ENCODE data around the gene AP1M1.

The AP1M1 gene

DNA sequence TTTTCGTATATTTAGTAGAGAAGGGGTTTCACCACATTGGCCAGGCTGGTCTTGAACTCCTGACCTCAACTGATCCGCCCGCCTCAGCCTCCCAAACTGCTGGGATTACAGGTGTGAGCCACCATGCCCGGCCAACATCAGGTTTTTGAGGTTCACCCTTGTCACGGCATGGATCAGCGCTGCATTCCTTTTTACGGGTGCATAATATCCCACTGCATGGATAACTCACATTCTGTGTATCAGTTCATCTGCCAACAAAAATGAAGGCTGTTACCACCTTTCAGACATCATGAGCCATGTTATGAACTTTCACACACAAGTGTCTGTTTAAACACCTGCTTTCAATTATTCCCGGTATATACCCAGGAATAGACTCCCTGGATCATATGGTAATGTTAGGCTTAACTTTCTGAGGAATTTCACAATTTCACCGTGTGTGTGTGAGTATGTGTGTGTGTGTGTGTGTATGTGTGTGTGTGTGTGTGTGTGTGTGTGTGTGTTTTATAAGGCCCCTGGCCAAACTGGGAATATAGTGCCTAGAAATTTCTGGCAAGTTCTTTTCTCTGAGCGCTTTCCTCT lies 52.2 kb downstream of the AP1M1 start:
- Histone ChIP-seq H2AFZ (ENCODE audit: low read length) (no peak overlapping the region), H3K79me1 (ENCODE audit: low read depth, low read length) (no peaks in the 10 kb centered on the region), H3K27ac (replicated peaks; ENCODE audit: low read length) (no peak overlapping the region), H3K27me3 (ENCODE audit: control insufficient read depth in 3 of 3, insufficient read depth in 3 of 3, low read depth in 1 of 3, low read length in 3 of 3) (no peaks in the 10 kb centered on the region), H2BK5ac (ENCODE audit: low read length) (no peak overlapping the region), H3K23ac (ENCODE audit: low read depth, low read length, poor library complexity) (no peak overlapping the region), H3K9ac (ENCODE audit: low read depth, low read length, poor library complexity) (no peak overlapping the region), H3K4ac (ENCODE audit: low read length) (no peak overlapping the region), H3K36me3 (replicated peaks in 1 of 2; ENCODE audit: control insufficient read depth in 2 of 2, insufficient read depth in 2 of 2, low read length in 2 of 2) (no peaks in the 10 kb centered on the region), H3K9me3 (replicated peaks in 1 of 2; ENCODE audit: control insufficient read depth in 2 of 2, insufficient read depth in 1 of 2, low read depth in 1 of 2, low read length in 2 of 2) (peaks cover 0 to 2% of the 10 kb centered on the region in 2 donors), H3K4me1 (ENCODE audit: control insufficient read depth in 2 of 2, insufficient read depth in 1 of 2, low read depth in 1 of 2, low read length in 2 of 2) (no peaks in the 10 kb centered on the region), H4K91ac (ENCODE audit: low read depth, low read length, poor library complexity) (no peak overlapping the region), H2BK12ac (ENCODE audit: low read length) (no peak overlapping the region), H2BK15ac (ENCODE audit: low read length) (no peak overlapping the region), H2AK5ac (ENCODE audit: low read depth, low read length) (no peak overlapping the region), H3K14ac (ENCODE audit: low read length) (no peak overlapping the region), H4K8ac (ENCODE audit: low read depth, low read length) (no peak overlapping the region), H3K4me2 (ENCODE audit: insufficient read depth, low read length, poor library complexity, severe bottlenecking) (no peak overlapping the region), H3K18ac (ENCODE audit: low read length) (no peak overlapping the region), H2BK120ac (ENCODE audit: low read depth, low read length) (no peak overlapping the region), H3K4me3 (ENCODE audit: low read length in 2 of 2) (no peak overlapping the region)
- WGBS, 2 donors (ENCODE audit: extremely low coverage in 2 of 2, insufficient read length in 2 of 2, insufficient replicate concordance in 1 of 2): no CpG with 5 or more reads among the region's 10 CpGs
- no peak for DNase-seq (ENCODE audit: low spot score)

DNA sequence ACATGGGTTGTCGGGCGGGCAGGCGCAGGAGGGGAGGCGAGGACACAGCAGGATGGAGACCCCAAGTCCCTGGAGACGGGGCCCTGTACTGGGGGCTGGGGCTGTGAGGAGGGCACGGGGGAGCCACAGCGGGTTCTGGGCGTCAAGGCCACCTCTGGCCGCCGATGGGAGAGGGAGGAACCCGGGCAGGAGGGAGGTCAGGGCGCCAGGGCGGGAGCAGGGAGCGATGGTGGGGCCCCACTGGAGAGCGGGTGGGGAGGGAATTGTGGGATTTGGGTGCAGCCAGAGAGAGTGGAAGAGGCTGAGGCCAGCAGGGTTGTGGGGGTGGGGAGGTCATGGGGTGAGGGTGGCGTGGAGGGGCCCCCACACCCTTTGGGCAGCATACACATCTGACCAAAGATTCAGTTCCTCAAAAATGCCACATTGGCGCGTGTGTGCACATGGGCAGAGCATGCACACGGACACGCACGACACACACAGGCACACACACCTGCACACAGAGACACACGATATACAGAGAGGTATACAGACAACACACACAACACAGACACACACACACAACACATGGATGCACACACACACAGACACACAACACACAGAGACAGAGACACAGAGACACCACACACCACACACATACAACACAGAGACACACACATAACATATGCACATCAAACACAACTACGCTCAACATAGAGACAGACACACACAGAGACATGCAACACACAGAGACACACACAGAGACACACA lies 54.9 kb downstream of the AP1M1 start:
- Histone ChIP-seq H3K14ac (ENCODE audit: low read length) (no peak overlapping the region), H3K9me3 (replicated peaks in 1 of 2; ENCODE audit: control insufficient read depth in 2 of 2, insufficient read depth in 1 of 2, low read depth in 1 of 2, low read length in 2 of 2) (peaks cover 0 to 2% of the 10 kb centered on the region in 2 donors), H2AFZ (ENCODE audit: low read length) (no peak overlapping the region), H4K8ac (ENCODE audit: low read depth, low read length) (no peak overlapping the region), H2BK12ac (ENCODE audit: low read length) (no peak overlapping the region), H3K23ac (ENCODE audit: low read depth, low read length, poor library complexity) (no peak overlapping the region), H3K9ac (ENCODE audit: low read depth, low read length, poor library complexity) (no peak overlapping the region), H2BK15ac (ENCODE audit: low read length) (no peak overlapping the region), H3K79me1 (ENCODE audit: low read depth, low read length) (no peaks in the 10 kb centered on the region), H3K4me1 (ENCODE audit: control insufficient read depth in 2 of 2, insufficient read depth in 1 of 2, low read depth in 1 of 2, low read length in 2 of 2) (no peaks in the 10 kb centered on the region), H2BK5ac (ENCODE audit: low read length) (no peak overlapping the region), H2AK5ac (ENCODE audit: low read depth, low read length) (no peak overlapping the region), H3K4ac (ENCODE audit: low read length) (no peak overlapping the region), H3K27ac (replicated peaks; ENCODE audit: low read length) (no peak overlapping the region), H3K4me2 (ENCODE audit: insufficient read depth, low read length, poor library complexity, severe bottlenecking) (no peak overlapping the region), H3K18ac (ENCODE audit: low read length) (no peak overlapping the region), H4K91ac (ENCODE audit: low read depth, low read length, poor library complexity) (no peak overlapping the region), H3K36me3 (replicated peaks in 1 of 2; ENCODE audit: control insufficient read depth in 2 of 2, insufficient read depth in 2 of 2, low read length in 2 of 2) (no peaks in the 10 kb centered on the region), H3K4me3 (ENCODE audit: low read length in 2 of 2) (peak overlapping the region in 1 of 2 donors; percentile 4), H3K27me3 (ENCODE audit: control insufficient read depth in 3 of 3, insufficient read depth in 3 of 3, low read depth in 1 of 3, low read length in 3 of 3) (peaks cover 0 to 2% (median 0%) of the 10 kb centered on the region in 3 experiments), H2BK120ac (ENCODE audit: low read depth, low read length) (no peak overlapping the region)
- WGBS, 2 donors (ENCODE audit: extremely low coverage in 2 of 2, insufficient read length in 2 of 2, insufficient replicate concordance in 1 of 2): no CpG with 5 or more reads among the region's 23 CpGs
- DNase-seq (ENCODE audit: low spot score): no peak

DNA sequence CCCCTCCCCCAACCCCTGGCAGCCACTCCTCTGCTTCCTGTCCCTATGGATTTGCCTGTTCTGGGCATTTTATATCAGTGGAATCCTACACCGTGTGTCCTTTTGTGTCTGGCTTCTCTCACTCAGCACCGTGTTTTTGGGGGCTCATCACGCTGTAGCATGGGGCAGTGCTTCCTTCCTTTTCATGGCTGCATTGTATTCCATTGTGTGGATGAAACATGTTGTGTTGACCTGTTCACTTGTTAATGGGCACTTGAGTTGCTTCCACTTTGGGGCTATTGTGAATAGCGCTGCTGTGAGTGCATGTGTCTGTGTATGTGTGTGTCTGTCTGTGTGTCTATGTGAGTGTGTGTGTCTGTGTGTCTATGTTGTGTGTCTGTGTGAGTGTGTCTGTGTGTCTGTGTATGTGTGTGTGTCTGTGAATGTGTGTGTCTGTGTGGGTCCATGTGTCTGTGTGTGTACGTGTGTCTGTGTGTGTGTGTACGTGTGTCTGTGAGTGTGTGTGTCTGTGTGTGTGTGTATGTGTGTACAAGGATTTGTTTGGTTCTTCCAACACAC lies 57.2 kb downstream of the AP1M1 start:
- no peak overlapping the region for H3K4ac ChIP-seq (ENCODE audit: low read length)
- H3K27me3 ChIP-seq (ENCODE audit: control insufficient read depth in 3 of 3, insufficient read depth in 3 of 3, low read depth in 1 of 3, low read length in 3 of 3): peaks cover 0 to 3% (median 0%) of the 10 kb centered on the region in 3 experiments
- H2AK5ac ChIP-seq (ENCODE audit: low read depth, low read length): no peak overlapping the region
- H2BK120ac ChIP-seq (ENCODE audit: low read depth, low read length): no peak overlapping the region
- H3K9ac ChIP-seq (ENCODE audit: low read depth, low read length, poor library complexity): peak overlapping the region; percentile 0
- H3K18ac ChIP-seq (ENCODE audit: low read length): no peak overlapping the region
- no peaks in the 10 kb centered on the region for H3K79me1 ChIP-seq (ENCODE audit: low read depth, low read length)
- H2BK5ac ChIP-seq (ENCODE audit: low read length): no peak overlapping the region
- no peaks in the 10 kb centered on the region for H3K36me3 ChIP-seq (replicated peaks in 1 of 2; ENCODE audit: control insufficient read depth in 2 of 2, insufficient read depth in 2 of 2, low read length in 2 of 2)
- no peak overlapping the region for H2BK12ac ChIP-seq (ENCODE audit: low read length)
- no peak overlapping the region for H4K91ac ChIP-seq (ENCODE audit: low read depth, low read length, poor library complexity)
- no peak overlapping the region for H3K14ac ChIP-seq (ENCODE audit: low read length)
- H2BK15ac ChIP-seq (ENCODE audit: low read length): no peak overlapping the region
- no peaks in the 10 kb centered on the region for H3K4me1 ChIP-seq (ENCODE audit: control insufficient read depth in 2 of 2, insufficient read depth in 1 of 2, low read depth in 1 of 2, low read length in 2 of 2)
- WGBS, 2 donors (ENCODE audit: extremely low coverage in 2 of 2, insufficient read length in 2 of 2, insufficient replicate concordance in 1 of 2): no CpG with 5 or more reads among the region's 6 CpGs
- no peak overlapping the region for H2AFZ ChIP-seq (ENCODE audit: low read length)
- H3K4me3 ChIP-seq (ENCODE audit: low read length in 2 of 2): peak overlapping the region in 1 of 2 donors; percentile 52
- no peak overlapping the region for H3K4me2 ChIP-seq (ENCODE audit: insufficient read depth, low read length, poor library complexity, severe bottlenecking)
- no peak overlapping the region for H4K8ac ChIP-seq (ENCODE audit: low read depth, low read length)
- no peak for DNase-seq (ENCODE audit: low spot score)
- peaks cover 0 to 2% of the 10 kb centered on the region in 2 donors for H3K9me3 ChIP-seq (replicated peaks in 1 of 2; ENCODE audit: control insufficient read depth in 2 of 2, insufficient read depth in 1 of 2, low read depth in 1 of 2, low read length in 2 of 2)
- H3K23ac ChIP-seq (ENCODE audit: low read depth, low read length, poor library complexity): no peak overlapping the region
- H3K27ac ChIP-seq (replicated peaks; ENCODE audit: low read length): no peak overlapping the region

DNA sequence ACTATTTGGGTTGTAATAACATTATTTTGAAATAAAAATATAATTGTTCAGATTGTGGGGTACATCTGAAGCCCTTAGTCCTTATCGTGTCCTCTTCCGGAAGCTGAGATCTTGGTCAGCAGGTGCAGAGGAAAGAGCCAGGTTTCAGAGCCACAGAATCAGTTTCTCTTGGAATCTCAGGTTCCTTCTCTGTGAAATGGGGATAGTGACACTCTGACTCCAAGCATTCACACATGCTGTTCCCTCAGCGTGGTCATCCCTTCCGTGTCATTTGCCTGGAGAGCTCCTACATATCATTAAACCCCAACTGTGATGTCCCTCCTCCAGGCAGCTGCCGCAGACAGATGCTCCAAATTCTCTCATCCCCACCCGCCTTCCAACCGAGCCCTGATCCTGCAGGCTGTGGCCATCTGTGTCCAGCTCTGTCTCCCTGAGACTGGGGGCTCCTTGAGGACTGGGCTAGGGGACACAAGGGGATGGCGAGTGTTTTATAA lies 59.8 kb downstream of the AP1M1 start:
- no peaks in the 10 kb centered on the region for H3K4me1 ChIP-seq (ENCODE audit: control insufficient read depth in 2 of 2, insufficient read depth in 1 of 2, low read depth in 1 of 2, low read length in 2 of 2)
- no peak overlapping the region for H3K27ac ChIP-seq (replicated peaks; ENCODE audit: low read length)
- H2BK12ac ChIP-seq (ENCODE audit: low read length): no peak overlapping the region
- H2AFZ ChIP-seq (ENCODE audit: low read length): no peak overlapping the region
- DNase-seq (ENCODE audit: low spot score): no peak
- no peak overlapping the region for H3K18ac ChIP-seq (ENCODE audit: low read length)
- H3K4me2 ChIP-seq (ENCODE audit: insufficient read depth, low read length, poor library complexity, severe bottlenecking): no peak overlapping the region
- H3K23ac ChIP-seq (ENCODE audit: low read depth, low read length, poor library complexity): no peak overlapping the region
- H3K4me3 ChIP-seq (ENCODE audit: low read length in 2 of 2): no peak overlapping the region
- no peak overlapping the region for H2BK15ac ChIP-seq (ENCODE audit: low read length)
- no peak overlapping the region for H3K9ac ChIP-seq (ENCODE audit: low read depth, low read length, poor library complexity)
- no peaks in the 10 kb centered on the region for H3K79me1 ChIP-seq (ENCODE audit: low read depth, low read length)
- peaks cover 0 to 2% of the 10 kb centered on the region in 2 donors for H3K9me3 ChIP-seq (replicated peaks in 1 of 2; ENCODE audit: control insufficient read depth in 2 of 2, insufficient read depth in 1 of 2, low read depth in 1 of 2, low read length in 2 of 2)
- no peak overlapping the region for H2AK5ac ChIP-seq (ENCODE audit: low read depth, low read length)
- no peak overlapping the region for H3K4ac ChIP-seq (ENCODE audit: low read length)
- no peak overlapping the region for H4K8ac ChIP-seq (ENCODE audit: low read depth, low read length)
- H3K36me3 ChIP-seq (replicated peaks in 1 of 2; ENCODE audit: control insufficient read depth in 2 of 2, insufficient read depth in 2 of 2, low read length in 2 of 2): no peaks in the 10 kb centered on the region
- no CpG with 5 or more reads among the region's 8 CpGs for WGBS, 2 donors (ENCODE audit: extremely low coverage in 2 of 2, insufficient read length in 2 of 2, insufficient replicate concordance in 1 of 2)
- H4K91ac ChIP-seq (ENCODE audit: low read depth, low read length, poor library complexity): no peak overlapping the region
- H2BK5ac ChIP-seq (ENCODE audit: low read length): no peak overlapping the region
- peaks cover 0 to 16% (median 0%) of the 10 kb centered on the region in 3 experiments for H3K27me3 ChIP-seq (ENCODE audit: control insufficient read depth in 3 of 3, insufficient read depth in 3 of 3, low read depth in 1 of 3, low read length in 3 of 3)
- no peak overlapping the region for H3K14ac ChIP-seq (ENCODE audit: low read length)
- H2BK120ac ChIP-seq (ENCODE audit: low read depth, low read length): no peak overlapping the region

Data from neuronal stem cell (in vitro differentiated cells).